Esophagus muscularis mucosa (tissue), 4 donors: ENCODE measurements around the gene ALOX12B. TPM values are rescaled to one million over a fixed set of nuclear protein-coding genes. Genes with fewer than 3 reads are reported as not detected.
"Not testable (repeated sequence)": the region's sequence is repeated elsewhere in the genome, so short reads cannot be mapped to it uniquely, and the experiment has no call there.

Experiments used
- DNase-seq: peaks from one replicate; pipeline ENCODE4 v3.0.0-alpha.2; 2017; ENCODE audit errors: extremely low spot score
- H3K27ac ChIP-seq, 4 donors: fragments of 200-600 bp; sonication (generic); replicated peaks in 1 of 4; 1 replicate in 3 of 4; 2 replicates in 1 of 4; pipeline ENCODE4 v1.5.1; 2016 to 2019; ENCODE audit warnings: mild to moderate bottlenecking in 1 of 4
- H3K27me3 ChIP-seq, 4 donors: fragments of 200-600 bp; sonication (generic); one replicate each; pipeline versions ENCODE4 v1.5.1 to v1.6.0; 2016 to 2019
- H3K36me3 ChIP-seq, 4 donors: fragments of 200-600 bp; sonication (generic); one replicate each; pipeline ENCODE4 v1.5.1; 2016 to 2019
- H3K4me1 ChIP-seq, 4 donors: fragments of 200-600 bp; sonication (generic); one replicate each; pipeline ENCODE4 v1.5.1; 2016 to 2019
- H3K4me3 ChIP-seq, 4 donors: fragments of 200-600 bp; sonication (generic); 1 replicate in 2 of 4; 2 replicates in 2 of 4; pipeline ENCODE4 v1.5.1; 2016 to 2019; ENCODE audit warnings: mild to moderate bottlenecking in 4 of 4, moderate library complexity in 1 of 4
- H3K9me3 ChIP-seq, 4 donors: fragments of 200-600 bp; sonication (generic); 1 replicate in 3 of 4; 2 replicates in 1 of 4; pipeline ENCODE4 v1.5.1; 2016 to 2019
- EP300 ChIP-seq: sonication (generic); formaldehyde crosslinking; IDR thresholded peaks from one replicate; pipeline ENCODE4 v1.6.1; 2017; ENCODE audit warnings: antibody characterized with exemption
- POLR2A ChIP-seq: fragments of 450-650 bp; IDR thresholded peaks from one replicate; pipeline ENCODE4 v1.6.1; 2017; ENCODE audit warnings: antibody characterized with exemption, moderate library complexity, mild to moderate bottlenecking, low read depth
- POLR2AphosphoS5 ChIP-seq, 2 donors: sonication (generic); formaldehyde crosslinking; IDR thresholded peaks; one replicate each; pipeline ENCODE4 v1.6.1; 2017; ENCODE audit warnings: antibody characterized with exemption in 2 of 2
- WGBS: methylation state at CpG from one replicate; pipeline ENCODE4 v1.1.5; 2018; 5-methylcytosine and 5-hydroxymethylcytosine counted together
- intact Hi-C: fragments of 100-400 bp; cut with DNase I; formaldehyde crosslinking; loops from one replicate; pipeline ENCODE4 v1.15.1; 2023
- total RNA-seq, 4 donors: library from RNA; depleted of rRNA; stranded (reverse); fragments of >200 nt; gene quantifications; one replicate each; pipeline versions ENCODE4 v1.1.0 to v1.2.1, GENCODE V29; 2016
- TF ChIP-seq, protein P1 (sequence below), 3 experiments: fragments of 200-600 bp in 2 of 3; fragments of 450-650 bp in 1 of 3; sonication (generic) in 2 of 3; IDR thresholded peaks; one replicate each; pipeline ENCODE4 v1.5.1; 2017 to 2019; ENCODE audit warnings: antibody characterized with exemption in 3 of 3, mild to moderate bottlenecking in 2 of 3, moderate library complexity in 1 of 3

Gene ALOX12B
- total RNA-seq, 4 donors from 2014 or later = not detected

DNA sequence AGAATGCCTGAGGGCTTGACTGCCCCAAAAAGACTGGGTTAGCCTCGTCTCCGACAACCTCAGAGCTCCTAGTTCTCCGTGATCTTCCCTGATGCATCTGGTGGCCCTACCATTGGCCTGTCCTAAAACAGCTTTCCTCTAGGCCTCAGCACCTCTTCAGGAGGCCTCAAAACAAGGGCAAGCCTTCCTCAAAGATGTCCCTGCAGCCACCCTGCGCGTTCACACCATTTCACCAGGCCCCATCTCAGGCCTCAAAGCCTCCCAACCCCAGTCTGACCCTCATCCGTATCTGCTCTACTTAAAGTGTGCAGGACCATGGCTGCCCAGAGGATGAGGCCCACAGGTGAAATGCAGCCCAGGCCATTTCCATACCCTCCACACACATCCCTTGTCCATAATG is 23.4 kb upstream of the ALOX12B start:
- Histone ChIP-seq H3K36me3 (no peaks in the 10 kb centered on the region), H3K27ac (no peak overlapping the region), H3K27me3 (peaks cover 8 to 88% (median 38%) of the 10 kb centered on the region in 4 donors), H3K4me1 (peaks cover 7 to 11% (median 10%) of the 10 kb centered on the region in 4 donors), H3K4me3 (no peak overlapping the region), H3K9me3 (no peaks in the 10 kb centered on the region)
- no peak for DNase-seq
- TF ChIP-seq POLR2AphosphoS5 (IDR thresholded peaks at IDR 0.05) (no peak), POLR2A (no peak), EP300 (no peak)
- TF ChIP-seq, protein P1, sequence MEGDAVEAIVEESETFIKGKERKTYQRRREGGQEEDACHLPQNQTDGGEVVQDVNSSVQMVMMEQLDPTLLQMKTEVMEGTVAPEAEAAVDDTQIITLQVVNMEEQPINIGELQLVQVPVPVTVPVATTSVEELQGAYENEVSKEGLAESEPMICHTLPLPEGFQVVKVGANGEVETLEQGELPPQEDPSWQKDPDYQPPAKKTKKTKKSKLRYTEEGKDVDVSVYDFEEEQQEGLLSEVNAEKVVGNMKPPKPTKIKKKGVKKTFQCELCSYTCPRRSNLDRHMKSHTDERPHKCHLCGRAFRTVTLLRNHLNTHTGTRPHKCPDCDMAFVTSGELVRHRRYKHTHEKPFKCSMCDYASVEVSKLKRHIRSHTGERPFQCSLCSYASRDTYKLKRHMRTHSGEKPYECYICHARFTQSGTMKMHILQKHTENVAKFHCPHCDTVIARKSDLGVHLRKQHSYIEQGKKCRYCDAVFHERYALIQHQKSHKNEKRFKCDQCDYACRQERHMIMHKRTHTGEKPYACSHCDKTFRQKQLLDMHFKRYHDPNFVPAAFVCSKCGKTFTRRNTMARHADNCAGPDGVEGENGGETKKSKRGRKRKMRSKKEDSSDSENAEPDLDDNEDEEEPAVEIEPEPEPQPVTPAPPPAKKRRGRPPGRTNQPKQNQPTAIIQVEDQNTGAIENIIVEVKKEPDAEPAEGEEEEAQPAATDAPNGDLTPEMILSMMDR (IDR thresholded peaks at IDR 0.05) = no peak
- 91% methylated on average over 6 of the region's 6 CpGs for WGBS
- intact Hi-C loops = no loop called here

DNA sequence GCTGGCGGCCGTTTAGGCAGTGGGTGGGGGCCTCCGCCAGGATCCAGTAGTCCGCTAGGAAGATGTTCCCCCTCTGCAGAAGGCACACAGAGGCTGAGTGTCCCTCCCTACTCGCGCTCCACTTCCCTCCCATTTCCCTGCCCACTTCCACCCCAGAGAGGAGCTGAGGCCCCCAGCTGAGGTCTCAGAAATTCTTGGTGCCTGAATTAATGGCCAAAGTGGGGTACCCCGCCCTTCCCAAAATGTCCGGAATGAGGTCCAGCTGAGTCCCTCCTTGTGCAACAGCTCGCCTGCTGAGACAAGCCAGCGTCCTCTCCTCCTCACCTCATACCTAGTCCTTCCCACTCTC is 22.9 kb upstream of the ALOX12B start:
- H3K9me3 ChIP-seq = no peaks in the 10 kb centered on the region
- H3K4me3 ChIP-seq = peak overlapping the region in 2 of 4 donors; percentile 31 to 45
- H3K36me3 ChIP-seq = no peaks in the 10 kb centered on the region
- H3K27ac ChIP-seq = no peak overlapping the region
- H3K4me1 ChIP-seq = peaks cover 7 to 11% (median 10%) of the 10 kb centered on the region in 4 donors
- peaks cover 8 to 83% (median 34%) of the 10 kb centered on the region in 4 donors for H3K27me3 ChIP-seq
- DNase-seq = no peak
- intact Hi-C loops = no loop called here
- TF ChIP-seq POLR2A (no peak), POLR2AphosphoS5 (IDR thresholded peaks at IDR 0.05) (no peak), EP300 (no peak)
- TF ChIP-seq, protein P1 (IDR thresholded peaks at IDR 0.05) = no peak
- WGBS = 34% methylated on average over 6 of the region's 10 CpGs

DNA sequence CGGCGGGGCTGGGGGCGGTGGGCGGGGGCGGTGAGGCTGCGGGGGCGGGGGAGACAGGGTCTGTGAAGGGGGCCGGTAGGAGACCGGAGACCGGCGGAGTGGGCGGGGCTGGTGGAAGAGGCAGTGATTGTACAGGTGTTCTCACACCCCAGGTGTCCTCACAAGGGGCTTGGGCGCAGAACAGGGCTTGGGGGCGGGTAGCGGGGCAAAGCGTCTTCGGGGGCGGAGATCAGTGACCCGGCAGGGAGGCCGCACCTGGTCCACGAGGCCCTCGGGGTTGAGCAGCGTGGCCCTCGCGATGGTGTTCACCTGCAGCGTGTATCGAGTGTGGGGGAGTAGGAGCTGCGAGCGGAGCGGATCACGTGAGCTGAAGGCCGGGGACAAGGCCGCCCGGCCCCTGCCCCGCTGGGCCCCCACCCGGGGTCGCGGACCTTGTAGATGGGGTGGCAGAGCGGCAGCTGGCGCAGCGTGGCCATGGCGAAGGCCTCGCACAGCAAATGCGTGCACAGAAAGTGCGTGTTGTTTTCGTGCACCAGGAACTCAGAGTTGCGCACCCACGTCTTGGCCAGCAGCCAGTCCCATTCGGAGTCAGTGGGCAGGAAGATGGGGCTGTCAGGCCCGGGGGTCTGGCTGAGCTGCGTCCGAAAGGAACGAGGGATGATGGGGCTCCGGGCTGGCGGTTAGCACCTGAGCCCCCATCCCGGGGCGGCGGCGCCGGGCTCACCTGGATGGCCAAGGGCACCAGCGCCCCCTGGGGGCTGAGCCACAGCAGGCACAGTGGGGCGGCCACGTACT is 22.3 kb upstream of the ALOX12B start:
- Histone ChIP-seq H3K27ac (no peak overlapping the region), H3K4me3 (peak overlapping the region in 3 of 4 donors; percentile 27 to 45 (median 31)), H3K4me1 (peaks cover 7 to 11% (median 10%) of the 10 kb centered on the region in 4 donors), H3K27me3 (peaks cover 8 to 77% (median 32%) of the 10 kb centered on the region in 4 donors), H3K36me3 (no peaks in the 10 kb centered on the region), H3K9me3 (no peaks in the 10 kb centered on the region)
- DNase-seq = no peak
- WGBS = 27% methylated on average over 21 of the region's 63 CpGs
- intact Hi-C loops = no loop called here
- no peak for TF ChIP-seq EP300
- TF ChIP-seq, protein P1 (IDR thresholded peaks at IDR 0.05) = peak; percentile 62 to 78 (median 65)

DNA sequence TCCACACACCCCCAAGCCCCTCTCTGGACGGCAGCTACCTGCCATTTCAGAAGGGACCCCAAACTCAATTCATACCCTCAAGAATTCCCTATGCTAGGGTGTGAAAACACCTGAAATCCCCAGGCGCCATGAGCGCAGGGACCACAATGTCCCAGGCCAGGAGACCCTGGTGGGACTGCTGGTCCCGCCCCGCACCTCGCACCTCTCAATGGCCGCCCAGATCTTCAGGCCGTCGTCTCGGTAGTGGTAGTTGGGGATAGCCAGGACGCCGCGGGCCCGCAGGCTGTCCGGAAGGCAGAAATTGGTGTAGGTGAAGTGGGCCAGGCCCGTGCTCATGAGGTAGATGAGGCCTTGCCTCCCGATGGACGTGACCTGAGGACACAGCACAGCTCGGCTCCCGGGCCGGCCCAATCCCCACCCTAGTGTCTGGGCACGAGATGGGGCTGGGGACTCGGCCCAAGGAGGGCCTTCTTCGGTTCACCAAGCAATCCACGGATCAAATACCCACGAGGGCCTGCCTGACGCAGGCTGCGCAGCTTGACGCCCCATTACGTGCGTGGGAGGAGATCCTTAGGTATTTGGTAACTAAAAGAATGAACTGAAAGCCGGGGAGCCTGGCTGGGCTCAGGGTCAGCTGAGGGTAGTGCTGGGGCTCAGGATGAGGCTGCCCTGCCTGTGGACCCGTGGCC is 21.6 kb upstream of the ALOX12B start:
- peaks cover 8 to 72% (median 30%) of the 10 kb centered on the region in 4 donors for H3K27me3 ChIP-seq
- TF ChIP-seq POLR2A (no peak), EP300 (no peak), POLR2AphosphoS5 (IDR thresholded peaks at IDR 0.05) (no peak)
- TF ChIP-seq, protein P1 (IDR thresholded peaks at IDR 0.05) = no peak
- 78% methylated on average over 30 of the region's 33 CpGs for WGBS
- H3K4me3 ChIP-seq = no peak overlapping the region
- intact Hi-C loops = no loop called here
- H3K9me3 ChIP-seq = no peaks in the 10 kb centered on the region
- H3K27ac ChIP-seq = no peak overlapping the region
- no peak for DNase-seq
- H3K4me1 ChIP-seq = peaks cover 7 to 11% (median 10%) of the 10 kb centered on the region in 4 donors
- H3K36me3 ChIP-seq = no peaks in the 10 kb centered on the region

DNA sequence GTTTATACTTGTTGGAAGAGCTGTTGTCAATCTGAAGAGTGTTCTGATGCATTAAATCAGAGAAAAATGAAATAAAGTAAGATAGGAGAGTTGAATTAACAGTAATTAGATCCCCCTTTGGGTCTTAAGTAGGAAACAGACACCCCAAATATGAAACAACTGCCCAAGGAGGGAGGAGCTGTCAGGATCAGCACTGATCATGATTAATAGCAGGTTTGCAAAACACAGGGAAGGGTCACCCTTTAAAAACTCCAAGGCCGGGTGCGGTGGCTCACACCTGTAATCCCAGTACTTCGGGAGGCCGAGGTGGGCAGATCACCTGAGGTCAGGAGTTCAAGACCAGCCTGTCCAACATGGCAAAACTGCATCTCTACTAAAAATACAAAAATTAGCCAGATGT is 19.5 kb upstream of the ALOX12B start:
- Histone ChIP-seq H3K27me3 (peaks cover 8 to 61% (median 20%) of the 10 kb centered on the region in 4 donors), H3K4me1 (peaks cover 7 to 11% (median 10%) of the 10 kb centered on the region in 4 donors)
- H3K36me3 ChIP-seq, DNase-seq, H3K4me3 ChIP-seq, H3K9me3 ChIP-seq, H3K27ac ChIP-seq, intact Hi-C loops: not testable (repeated sequence)
- WGBS = 80% methylated on average over 4 of the region's 4 CpGs
